K562 (cell line): ENCODE data around the gene DVL3. TPM values are rescaled to one million over a fixed set of nuclear protein-coding genes. Genes with fewer than 3 reads are reported as not detected.

ENCODE experiments used
- ATF7 ChIP-seq: fragments of 450-650 bp; IDR thresholded peaks from 2 replicates; pipeline ENCODE4 v1.7.1; 2014; ENCODE audit warnings: mild to moderate bottlenecking, moderate library complexity
- CBX2 ChIP-seq: fragments of 200-600 bp; sonication (generic); IDR thresholded peaks from one replicate; pipeline ENCODE4 v1.6.1; 2012; ENCODE audit warnings: mild to moderate bottlenecking, low read length, inconsistent platforms; ENCODE audit not compliant: insufficient read depth, poor library complexity, severe bottlenecking
- COPS2 ChIP-seq: fragments of 450-650 bp; conservative IDR thresholded peaks from 2 replicates; pipeline ENCODE4 v1.6.1; 2016; ENCODE audit warnings: mild to moderate bottlenecking, moderate library complexity
- PPARD ChIP-seq: fragments of 250-450 bp; sonication (Bioruptor Pico); IDR thresholded peaks from 2 replicates; pipeline ENCODE4 v1.8.0; 2022; ENCODE audit warnings: inconsistent platforms, mild to moderate bottlenecking, moderate library complexity
- RBM34 ChIP-seq: fragments of 200-400 bp; formaldehyde crosslinking; IDR thresholded peaks from 2 replicates; pipeline ENCODE4 v1.6.1; 2018; ENCODE audit warnings: low read length, borderline replicate concordance; ENCODE audit not compliant: insufficient read depth
- U2AF1 ChIP-seq: fragments of 200-400 bp; formaldehyde crosslinking; optimal IDR thresholded peaks from 2 replicates; pipeline ENCODE3; 2017; ENCODE audit warnings: mild to moderate bottlenecking, low read depth, low read length, moderate library complexity
- ZBTB11 ChIP-seq, 3 experiments: fragments of 200-800 bp in 1 of 3; fragments of 250-450 bp in 1 of 3; fragments of 450-650 bp in 1 of 3; sonication (Bioruptor Pico) in 1 of 3; sonication (Bioruptor generic) in 1 of 3; formaldehyde crosslinking in 1 of 3; IDR thresholded peaks; 2 replicates each; pipeline versions ENCODE4 v1.6.1 to v1.8.0; 2016 to 2022; ENCODE audit warnings: mild to moderate bottlenecking in 2 of 3, missing genetic modification characterization in 2 of 3, missing compliant biosample characterization in 1 of 3, moderate library complexity in 1 of 3
- ZNF217 ChIP-seq: sonication (generic); formaldehyde crosslinking; IDR thresholded peaks from 2 replicates; pipeline ENCODE4 v1.8.0; 2022; ENCODE audit warnings: mild to moderate bottlenecking, missing genetic modification reagents
- ZNF23 ChIP-seq: fragments of 250-450 bp; sonication (Bioruptor Pico); IDR thresholded peaks from 2 replicates; pipeline ENCODE4 v1.4.0; 2020; ENCODE audit warnings: mild to moderate bottlenecking
- polyA plus RNA-seq, 8 experiments: library from polyadenylated mRNA; depleted of rRNA in 4 of 8; stranded (reverse) in 5 of 8; unstranded in 3 of 8; fragments of >200 nt; fragmentation: Nextera tagmentation in 2 of 8; fragmentation: Illumina TruSeq in 1 of 8; extraction: Ambion mirVana in 2 of 8; extraction: Trizol in 1 of 8; gene quantifications; 2 replicates each; pipeline versions ENCODE4 v1.2.1 to v1.2.3, GENCODE V29; 2011 to 2014; ENCODE audit warnings: inconsistent platforms in 1 of 8, missing spikeins in 1 of 8
- total RNA-seq, 7 experiments: library from RNA; depleted of rRNA in 6 of 7; stranded (reverse); fragments of >200 nt in 6 of 7; fragmentation: Illumina TruSeq in 2 of 7; extraction: Trizol in 2 of 7; gene quantifications; 2 replicates each; pipeline versions ENCODE4 v1.2.1 to v1.2.3, GENCODE V29; 2011 to 2021; ENCODE audit warnings: low replicate concordance in 1 of 7
- TF ChIP-seq, protein P1 (sequence below): fragments of 250-450 bp; sonication (Bioruptor Pico); IDR thresholded peaks from 2 replicates; pipeline ENCODE4 v1.4.0; 2020
- TF ChIP-seq, protein P2 (sequence below): fragments of 200-800 bp; sonication (Bioruptor generic); IDR thresholded peaks from 2 replicates; pipeline ENCODE4 v1.6.1; 2016; ENCODE audit warnings: missing genetic modification characterization, missing compliant biosample characterization

DVL3 gene
- total and polyA plus RNA-seq, 9 of the 15 experiments (the other 6 are each of a cell fraction or from before 2014, with no cell fraction given), result 3.1 to 57.9 (median 20.1) TPM

DNA sequence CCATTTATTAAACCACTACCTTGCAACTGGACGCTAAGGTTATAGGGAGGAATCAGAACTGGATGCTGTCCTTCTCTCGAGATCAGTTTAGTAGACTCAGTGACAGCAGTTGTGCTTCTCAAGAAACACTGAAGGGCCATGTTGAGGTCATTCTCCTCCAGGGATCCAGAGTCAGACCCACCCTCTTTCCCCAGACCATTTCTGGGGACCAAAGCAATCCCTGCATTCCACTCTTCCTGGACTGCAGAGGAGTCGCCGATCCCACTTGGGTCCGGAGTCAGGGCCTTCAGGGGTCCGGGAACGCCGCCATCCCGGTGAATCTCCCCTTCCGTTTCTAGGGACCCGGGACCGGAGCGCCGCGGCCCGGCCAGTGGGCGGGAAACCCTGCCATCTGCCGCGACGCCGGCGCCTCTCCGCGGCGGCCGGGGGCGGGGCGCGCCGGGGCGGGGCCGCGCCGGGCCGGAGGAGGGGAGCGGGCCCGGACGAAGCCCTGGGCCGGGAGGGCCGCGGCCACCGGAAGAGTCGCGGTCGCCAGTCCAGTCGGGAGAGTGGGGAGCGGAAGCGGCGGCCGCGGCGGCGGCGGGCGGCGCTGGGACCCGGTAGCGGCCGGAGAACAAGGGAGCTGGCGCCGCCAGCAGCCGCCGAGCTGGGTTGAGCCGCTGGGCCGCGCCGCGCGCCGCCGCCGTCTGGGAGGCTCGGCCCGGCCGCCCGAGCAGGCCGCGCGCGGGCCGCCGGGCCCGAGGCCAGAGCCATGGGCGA is at the start of gene DVL3 (continued):
- TF ChIP-seq U2AF1 (no peak), ATF7 (peak; percentile 62; the same call in 1 of the 2 replicates), PPARD (CRISPR knock-in tag) (no peak), CBX2 (no peak), RBM34 (no peak), ZNF217 (CRISPR knock-in tag) (no peak), ZBTB11 (CRISPR knock-in tag; IDR thresholded peaks at IDR 0.05) (peak in 1 of 3 experiments; percentile 86; a peak in 2 of 6 replicates), ZNF23 (CRISPR knock-in tag) (no peak), COPS2 (no peak)
- TF ChIP-seq, protein P1, sequence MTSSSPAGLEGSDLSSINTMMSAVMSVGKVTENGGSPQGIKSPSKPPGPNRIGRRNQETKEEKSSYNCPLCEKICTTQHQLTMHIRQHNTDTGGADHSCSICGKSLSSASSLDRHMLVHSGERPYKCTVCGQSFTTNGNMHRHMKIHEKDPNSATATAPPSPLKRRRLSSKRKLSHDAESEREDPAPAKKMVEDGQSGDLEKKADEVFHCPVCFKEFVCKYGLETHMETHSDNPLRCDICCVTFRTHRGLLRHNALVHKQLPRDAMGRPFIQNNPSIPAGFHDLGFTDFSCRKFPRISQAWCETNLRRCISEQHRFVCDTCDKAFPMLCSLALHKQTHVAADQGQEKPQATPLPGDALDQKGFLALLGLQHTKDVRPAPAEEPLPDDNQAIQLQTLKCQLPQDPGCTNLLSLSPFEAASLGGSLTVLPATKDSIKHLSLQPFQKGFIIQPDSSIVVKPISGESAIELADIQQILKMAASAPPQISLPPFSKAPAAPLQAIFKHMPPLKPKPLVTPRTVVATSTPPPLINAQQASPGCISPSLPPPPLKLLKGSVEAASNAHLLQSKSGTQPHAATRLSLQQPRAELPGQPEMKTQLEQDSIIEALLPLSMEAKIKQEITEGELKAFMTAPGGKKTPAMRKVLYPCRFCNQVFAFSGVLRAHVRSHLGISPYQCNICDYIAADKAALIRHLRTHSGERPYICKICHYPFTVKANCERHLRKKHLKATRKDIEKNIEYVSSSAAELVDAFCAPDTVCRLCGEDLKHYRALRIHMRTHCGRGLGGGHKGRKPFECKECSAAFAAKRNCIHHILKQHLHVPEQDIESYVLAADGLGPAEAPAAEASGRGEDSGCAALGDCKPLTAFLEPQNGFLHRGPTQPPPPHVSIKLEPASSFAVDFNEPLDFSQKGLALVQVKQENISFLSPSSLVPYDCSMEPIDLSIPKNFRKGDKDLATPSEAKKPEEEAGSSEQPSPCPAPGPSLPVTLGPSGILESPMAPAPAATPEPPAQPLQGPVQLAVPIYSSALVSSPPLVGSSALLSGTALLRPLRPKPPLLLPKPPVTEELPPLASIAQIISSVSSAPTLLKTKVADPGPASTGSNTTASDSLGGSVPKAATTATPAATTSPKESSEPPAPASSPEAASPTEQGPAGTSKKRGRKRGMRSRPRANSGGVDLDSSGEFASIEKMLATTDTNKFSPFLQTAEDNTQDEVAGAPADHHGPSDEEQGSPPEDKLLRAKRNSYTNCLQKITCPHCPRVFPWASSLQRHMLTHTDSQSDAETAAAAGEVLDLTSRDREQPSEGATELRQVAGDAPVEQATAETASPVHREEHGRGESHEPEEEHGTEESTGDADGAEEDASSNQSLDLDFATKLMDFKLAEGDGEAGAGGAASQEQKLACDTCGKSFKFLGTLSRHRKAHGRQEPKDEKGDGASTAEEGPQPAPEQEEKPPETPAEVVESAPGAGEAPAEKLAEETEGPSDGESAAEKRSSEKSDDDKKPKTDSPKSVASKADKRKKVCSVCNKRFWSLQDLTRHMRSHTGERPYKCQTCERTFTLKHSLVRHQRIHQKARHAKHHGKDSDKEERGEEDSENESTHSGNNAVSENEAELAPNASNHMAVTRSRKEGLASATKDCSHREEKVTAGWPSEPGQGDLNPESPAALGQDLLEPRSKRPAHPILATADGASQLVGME (CRISPR knock-in tag), result no peak
- TF ChIP-seq, protein P2, sequence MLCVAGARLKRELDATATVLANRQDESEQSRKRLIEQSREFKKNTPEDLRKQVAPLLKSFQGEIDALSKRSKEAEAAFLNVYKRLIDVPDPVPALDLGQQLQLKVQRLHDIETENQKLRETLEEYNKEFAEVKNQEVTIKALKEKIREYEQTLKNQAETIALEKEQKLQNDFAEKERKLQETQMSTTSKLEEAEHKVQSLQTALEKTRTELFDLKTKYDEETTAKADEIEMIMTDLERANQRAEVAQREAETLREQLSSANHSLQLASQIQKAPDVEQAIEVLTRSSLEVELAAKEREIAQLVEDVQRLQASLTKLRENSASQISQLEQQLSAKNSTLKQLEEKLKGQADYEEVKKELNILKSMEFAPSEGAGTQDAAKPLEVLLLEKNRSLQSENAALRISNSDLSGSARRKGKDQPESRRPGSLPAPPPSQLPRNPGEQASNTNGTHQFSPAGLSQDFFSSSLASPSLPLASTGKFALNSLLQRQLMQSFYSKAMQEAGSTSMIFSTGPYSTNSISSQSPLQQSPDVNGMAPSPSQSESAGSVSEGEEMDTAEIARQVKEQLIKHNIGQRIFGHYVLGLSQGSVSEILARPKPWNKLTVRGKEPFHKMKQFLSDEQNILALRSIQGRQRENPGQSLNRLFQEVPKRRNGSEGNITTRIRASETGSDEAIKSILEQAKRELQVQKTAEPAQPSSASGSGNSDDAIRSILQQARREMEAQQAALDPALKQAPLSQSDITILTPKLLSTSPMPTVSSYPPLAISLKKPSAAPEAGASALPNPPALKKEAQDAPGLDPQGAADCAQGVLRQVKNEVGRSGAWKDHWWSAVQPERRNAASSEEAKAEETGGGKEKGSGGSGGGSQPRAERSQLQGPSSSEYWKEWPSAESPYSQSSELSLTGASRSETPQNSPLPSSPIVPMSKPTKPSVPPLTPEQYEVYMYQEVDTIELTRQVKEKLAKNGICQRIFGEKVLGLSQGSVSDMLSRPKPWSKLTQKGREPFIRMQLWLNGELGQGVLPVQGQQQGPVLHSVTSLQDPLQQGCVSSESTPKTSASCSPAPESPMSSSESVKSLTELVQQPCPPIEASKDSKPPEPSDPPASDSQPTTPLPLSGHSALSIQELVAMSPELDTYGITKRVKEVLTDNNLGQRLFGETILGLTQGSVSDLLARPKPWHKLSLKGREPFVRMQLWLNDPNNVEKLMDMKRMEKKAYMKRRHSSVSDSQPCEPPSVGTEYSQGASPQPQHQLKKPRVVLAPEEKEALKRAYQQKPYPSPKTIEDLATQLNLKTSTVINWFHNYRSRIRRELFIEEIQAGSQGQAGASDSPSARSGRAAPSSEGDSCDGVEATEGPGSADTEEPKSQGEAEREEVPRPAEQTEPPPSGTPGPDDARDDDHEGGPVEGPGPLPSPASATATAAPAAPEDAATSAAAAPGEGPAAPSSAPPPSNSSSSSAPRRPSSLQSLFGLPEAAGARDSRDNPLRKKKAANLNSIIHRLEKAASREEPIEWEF (CRISPR knock-in tag), result no peak
